Activated CD4-positive, alpha-beta T cell treated with anti-CD3 and anti-CD28 coated beads, Interleukin-2, Interleukin-6, amounts not matched to agents 100 ng/mL and 50 ng/mL, durations not matched to agents 16 hours and 8 hours (primary cell): ENCODE measurements around the gene KRT2.

Source experiments
- DNase-seq: peaks from one replicate; pipeline ENCODE4 v3.0.0-alpha.2; 2020

KRT2 gene

DNA sequence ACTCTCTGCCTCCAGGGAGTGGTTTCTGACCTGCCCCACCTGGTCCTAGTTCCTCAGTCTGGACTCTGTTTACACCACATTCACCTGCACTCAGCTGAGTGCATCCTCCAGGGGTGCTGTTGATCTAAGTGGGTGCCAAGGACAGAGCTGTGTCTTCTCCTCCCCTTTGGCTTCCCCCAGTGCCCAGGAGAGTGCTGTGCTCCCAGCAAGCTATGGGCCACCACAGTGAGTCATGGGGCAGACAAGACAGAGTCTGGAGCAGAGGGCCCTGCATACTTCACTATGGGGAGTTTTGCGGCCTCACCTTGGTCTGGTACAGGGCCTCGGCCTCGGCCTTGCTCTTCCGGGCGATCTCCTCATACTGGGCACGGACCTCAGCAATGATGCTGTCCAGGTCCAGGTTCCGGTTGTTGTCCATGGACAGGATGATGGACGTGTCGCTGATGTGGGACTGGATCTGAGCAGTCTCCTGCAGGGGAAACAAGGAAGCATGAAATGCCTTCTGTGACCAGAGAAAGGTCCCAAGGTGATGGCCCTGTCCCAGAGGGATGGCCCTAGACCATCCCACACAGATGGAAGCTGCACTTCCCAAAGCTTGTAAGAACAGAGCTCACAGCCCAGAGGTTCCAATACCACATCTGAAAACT lies 38.5 kb downstream of the KRT2 start:
- no peak for DNase-seq

DNA sequence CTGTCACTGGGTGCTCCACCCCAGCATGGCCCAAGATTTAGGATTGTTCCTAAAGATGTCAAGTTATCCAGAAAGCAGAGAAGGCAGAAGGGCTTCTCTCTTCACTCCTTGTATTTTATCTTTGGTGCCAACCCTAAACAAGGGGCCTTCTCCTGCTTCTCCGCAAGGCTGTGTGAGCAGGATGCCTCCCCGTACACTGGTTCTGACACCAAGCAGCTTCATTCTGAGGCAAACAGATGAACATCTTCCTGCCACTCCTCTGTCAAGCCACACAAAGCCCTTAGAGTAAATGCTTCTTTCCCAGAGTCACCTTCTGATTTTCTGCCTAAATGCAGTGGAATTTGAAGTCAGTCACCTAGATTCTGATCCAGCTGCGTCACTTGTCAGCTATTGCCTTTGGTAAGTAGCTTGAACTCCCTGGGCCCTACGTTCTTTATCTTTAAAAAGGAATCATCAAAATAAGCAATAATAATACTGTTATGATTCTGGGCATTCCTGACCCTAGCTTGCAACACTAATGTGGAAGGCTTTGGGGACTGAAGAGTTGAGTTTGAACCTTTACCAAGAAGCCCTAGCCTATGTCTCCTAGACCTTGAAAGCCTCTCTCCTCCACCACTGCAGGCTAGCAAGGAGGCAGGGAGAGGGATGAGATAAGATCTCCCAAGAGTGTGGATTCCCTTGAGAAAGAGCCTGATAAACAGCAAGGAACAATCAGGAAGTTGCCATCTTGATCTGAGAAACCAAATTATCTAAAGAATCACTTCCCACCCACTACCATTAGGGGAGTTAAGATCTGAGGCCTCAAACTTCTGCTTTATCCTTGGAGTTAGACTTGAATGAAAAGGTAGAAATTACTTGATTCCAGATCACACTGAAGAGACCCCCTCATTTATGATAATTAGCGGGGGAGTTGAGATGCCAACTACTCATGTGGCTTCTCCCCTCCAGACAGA lies 39.3 kb downstream of the KRT2 start:
- no peak for DNase-seq

- DNase-seq: no peak
These were observed 40.9 kb downstream of the KRT2 start for GRCh38 chr12:52611080-52611468.

DNA sequence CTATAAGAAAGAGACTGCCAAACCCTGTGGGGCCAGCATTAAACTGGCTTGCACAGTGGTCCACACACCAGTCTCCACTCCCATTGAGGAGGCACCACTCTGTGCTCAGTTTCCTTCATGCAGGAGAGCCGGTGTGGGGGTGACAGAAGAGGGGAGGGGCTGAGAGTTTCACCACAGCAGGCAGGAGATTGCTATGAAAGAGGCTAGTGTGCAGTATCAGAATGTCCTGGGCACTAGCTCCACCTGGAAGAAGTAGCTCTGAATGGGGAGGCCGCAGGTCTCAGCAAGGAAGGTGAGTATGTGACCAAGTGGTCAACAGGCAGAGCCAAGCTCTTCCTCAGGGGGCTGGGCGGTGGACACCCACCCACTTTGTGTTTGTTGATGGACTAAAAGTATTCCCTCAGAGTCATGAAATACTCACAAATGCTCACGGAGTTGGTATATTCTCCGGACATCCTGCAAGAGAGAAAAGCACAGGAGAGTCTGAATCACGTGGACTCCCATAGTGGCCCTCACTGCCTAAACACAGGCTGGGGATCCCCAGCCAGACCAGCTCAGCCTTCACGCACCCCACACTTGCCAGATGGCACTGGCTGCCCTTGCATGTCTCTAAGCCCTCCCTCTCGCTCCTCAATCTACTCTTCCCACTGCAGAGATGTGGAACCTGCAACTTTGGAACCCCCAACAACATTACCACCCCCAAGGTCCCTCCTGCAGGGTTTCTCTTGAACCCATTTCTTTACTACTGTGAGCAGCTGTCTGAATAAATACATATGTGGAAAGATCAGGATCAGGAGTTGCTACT lies 43.0 kb downstream of the KRT2 start:
- DNase-seq: no peak

GRCh38 chr12:52608161-52608560 lies 43.9 kb downstream of the KRT2 start:
- no peak for DNase-seq

- DNase-seq: no peak
These were observed 44.7 kb downstream of the KRT2 start for GRCh38 chr12:52607314-52607713.

DNA sequence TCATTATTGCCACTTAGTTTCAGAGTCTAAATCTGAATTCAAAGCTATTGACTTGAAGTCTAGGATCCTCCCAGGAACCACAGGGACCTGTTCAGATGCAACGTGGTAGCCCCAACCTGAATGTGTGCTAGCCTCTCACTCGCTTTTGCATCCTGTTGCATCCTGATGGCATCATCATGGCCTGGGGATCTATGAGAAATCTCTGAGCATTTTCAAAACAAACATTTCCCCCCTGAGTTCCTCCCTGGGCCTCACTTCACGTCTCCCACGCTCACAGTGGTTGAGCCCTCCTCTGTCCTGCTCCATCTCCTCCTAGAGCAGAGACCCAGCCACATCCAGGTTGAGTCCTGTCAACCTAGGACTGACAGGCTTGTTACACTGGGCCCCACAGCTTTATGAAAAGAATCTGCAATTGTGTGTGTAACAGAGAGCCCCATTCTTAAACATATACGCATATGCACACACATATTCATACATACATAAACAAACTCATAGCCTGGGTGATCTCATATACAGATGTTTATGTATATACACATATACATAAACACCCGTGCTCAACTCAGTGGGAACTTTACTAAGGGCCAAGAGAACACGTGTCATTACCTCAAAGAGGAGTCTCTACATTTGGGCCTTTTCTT lies 45.3 kb downstream of the KRT2 start:
- no peak for DNase-seq

DNA sequence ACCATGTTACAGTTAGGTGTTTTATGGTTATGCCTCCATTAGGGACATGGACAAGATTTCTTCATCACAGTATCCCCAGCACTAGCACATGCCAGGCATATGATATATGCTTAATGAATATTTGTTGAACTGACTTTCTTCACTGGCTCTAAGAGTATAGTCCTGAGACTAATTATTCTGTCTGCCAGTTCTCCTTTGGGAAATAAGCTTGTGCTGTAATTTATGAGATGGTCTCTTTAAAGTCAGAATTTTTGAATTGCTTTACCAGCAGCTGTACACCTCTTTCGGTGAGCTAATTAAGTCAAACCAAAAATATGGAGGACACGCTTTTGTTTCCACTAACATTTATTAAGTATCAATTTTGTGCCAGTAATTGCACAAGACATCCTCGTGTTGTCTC lies 45.9 kb downstream of the KRT2 start:
- no peak for DNase-seq

DNA sequence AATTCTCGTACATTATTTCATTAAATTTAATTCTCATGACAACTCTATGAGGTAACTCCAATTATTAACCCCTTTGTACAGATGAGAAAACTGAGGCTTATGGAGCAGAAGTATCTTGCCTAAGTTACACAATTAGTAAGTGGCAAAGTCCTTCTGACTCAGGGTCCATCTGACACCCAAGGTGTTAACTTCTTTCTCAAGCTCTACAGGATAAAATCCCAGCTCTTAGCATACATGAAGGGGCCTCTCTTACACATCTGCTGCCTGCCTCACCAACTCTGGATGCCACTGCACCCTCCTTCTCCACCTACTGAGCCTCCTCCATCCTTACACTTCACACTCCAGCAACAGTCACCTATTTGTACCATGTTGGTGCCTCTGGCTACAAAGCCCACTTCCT lies 46.5 kb downstream of the KRT2 start:
- no peak for DNase-seq

DNA sequence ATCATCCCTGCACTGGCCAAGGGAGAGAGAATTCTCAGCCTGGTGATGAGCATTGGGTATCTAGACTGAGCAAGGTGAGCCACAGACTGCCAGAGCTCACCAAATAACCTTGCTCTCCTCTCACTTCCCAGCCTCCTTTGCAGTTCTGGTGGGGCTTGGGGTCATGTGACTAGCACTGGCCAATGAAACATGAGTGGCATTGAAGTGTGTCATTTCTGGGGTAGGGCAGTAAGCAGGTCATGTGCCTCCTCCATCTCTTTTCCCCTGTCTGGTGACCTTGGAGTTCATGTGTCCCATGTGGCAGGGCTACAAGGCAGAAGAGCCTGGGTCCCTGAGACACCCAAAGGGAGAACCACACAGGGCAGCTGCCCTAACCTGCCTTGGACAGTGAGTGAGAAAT lies 47.2 kb downstream of the KRT2 start:
- no peak for DNase-seq

- no peak for DNase-seq
These were observed 48.7 kb downstream of the KRT2 start for GRCh38 chr12:52603314-52603713.

DNA sequence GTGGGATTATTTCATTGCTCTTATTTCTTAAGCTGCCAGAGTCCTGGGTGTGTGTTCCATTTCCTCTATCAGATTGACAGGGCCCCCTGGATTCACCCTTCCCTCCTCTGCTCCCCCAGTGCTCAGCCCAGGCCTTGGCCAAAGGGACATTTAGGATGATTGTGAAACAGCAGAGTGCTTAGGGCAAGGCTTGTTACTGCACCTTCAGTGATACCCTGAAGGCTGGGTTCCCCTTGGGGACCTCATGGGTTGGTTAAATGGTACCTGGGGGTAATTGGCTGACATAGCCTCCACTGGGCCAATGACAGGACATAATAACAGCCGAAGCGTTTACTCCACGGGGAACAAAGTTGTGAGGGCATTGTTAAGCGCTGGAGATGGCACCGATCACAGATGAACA lies 49.5 kb downstream of the KRT2 start:
- DNase-seq: no peak

DNA sequence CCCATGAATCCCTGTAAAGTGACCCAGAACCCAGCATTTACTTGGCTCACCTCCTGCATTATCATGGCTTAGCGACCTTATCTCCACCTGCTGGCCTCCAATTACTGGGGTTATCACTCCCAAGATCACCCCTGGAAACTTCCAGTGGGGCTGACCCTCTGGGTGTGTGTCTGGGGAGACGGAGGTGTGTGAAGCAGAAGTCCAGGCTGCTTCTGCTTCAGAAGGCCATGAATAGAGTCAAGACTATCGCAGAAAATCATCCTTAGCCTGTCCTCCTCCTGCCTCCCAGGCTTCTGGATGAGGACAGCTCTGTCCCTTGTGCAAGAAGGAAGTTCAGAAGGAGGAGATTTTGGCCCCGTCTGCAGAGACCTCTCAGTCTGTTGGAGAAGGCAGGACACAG lies 50.3 kb downstream of the KRT2 start:
- DNase-seq: no peak

- no peak for DNase-seq
These were observed 51.0 kb downstream of the KRT2 start, which contains the start of gene KRT72 for GRCh38 chr12:52600941-52601481. Gene KRT72 (minus strand): TSS chr12:52601463. CDS start chr12:52601452, 11 bp downstream.

DNA sequence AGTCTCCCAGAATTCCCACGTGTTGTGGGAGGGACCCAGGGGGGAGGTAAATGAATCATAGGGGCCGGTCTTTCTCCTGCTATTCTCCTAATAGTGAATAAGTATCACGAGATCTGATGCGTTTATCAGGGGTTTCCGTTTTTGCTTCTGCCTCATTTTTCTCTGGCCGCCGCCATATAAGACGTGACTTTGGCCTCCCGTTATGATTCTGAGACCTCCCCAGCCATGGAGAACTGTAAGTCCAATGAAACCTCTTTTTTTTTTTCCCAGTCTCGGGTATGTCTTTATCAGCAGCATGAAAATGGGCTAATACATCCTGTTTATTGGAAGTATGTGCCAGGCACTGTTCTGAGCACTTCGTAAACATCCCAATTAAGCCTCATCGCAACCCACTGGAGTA lies 51.5 kb downstream of the KRT2 start:
- no peak for DNase-seq

- DNase-seq: no peak
These were observed 51.9 kb downstream of the KRT2 start for GRCh38 chr12:52600071-52600470.

GRCh38 chr12:52598966-52599365 lies 53.0 kb downstream of the KRT2 start:
- no peak for DNase-seq
